ENCODE results near the gene ARHGAP21. TPM values are rescaled to one million over a fixed set of nuclear protein-coding genes. Genes with fewer than 3 reads are reported as not detected.

The ARHGAP21 gene
- total RNA-seq, 1 experiment from 2014 or later = 52.6 TPM

DNA sequence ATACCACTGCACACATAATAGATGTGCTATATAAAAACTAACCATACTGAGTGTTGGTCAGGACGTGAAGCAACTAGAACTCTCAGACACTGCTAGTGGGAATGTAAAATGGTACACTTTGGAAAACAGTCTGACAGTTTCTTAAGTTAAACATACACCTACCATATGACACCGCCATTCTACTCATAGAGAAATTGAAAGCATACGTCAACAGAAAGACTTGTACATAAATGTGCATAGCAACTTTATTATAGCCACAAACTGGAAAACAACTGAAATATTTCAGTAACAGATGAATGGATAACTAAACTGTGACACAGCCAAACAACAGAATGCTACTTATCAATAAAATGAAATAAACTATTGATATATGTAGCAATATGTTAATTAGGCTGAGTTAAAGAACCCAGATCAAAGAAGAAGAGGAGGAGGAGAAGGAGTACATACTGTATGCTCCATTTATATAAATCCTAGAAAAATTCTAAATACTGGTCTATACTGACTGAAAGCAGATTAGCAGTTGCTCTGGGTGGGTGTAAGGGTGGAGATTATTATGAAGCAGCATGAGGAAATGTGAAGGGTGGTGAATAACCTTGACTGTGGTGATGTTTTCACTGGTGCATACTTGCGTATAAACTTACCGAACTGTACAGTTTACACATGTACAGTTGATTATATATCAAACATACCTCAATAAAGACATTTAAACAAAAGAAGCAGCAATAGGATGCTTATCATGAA lies 48.6 kb downstream of the ARHGAP21 start:
- no peaks in the 10 kb centered on the region for H3K27me3 ChIP-seq (ENCODE audit: low read length)
- H3K9me2 ChIP-seq (replicated peaks; ENCODE audit: low read length) = no peaks in the 10 kb centered on the region
- H3K27ac ChIP-seq (ENCODE audit: low read length) = no peak overlapping the region
- H3K9me3 ChIP-seq (ENCODE audit: low read length) = no peaks in the 10 kb centered on the region
- no peaks in the 10 kb centered on the region for H3F3A ChIP-seq (ENCODE audit: low read length, unreplicated experiment)
- no peaks in the 10 kb centered on the region for H3K36me3 ChIP-seq (ENCODE audit: low read depth, low read length)
- ATAC-seq (no peak), DNase-seq (no peak)
- no peak for TF ChIP-seq EZH2 (IDR thresholded peaks at IDR 0.05; ENCODE audit: low read length, unreplicated experiment)
- TF ChIP-seq CTCF (conservative IDR thresholded peaks at IDR 0.05; ENCODE audit: low read depth, low read length) = no peak
- no peak for TF ChIP-seq EZH2phosphoT487 (IDR thresholded peaks at IDR 0.05; ENCODE audit: borderline replicate concordance, low read length)
- peaks cover 66% of the 10 kb centered on the region for H3K79me2 ChIP-seq (ENCODE audit: low read length)
- no TSS peak for BruUV-seq (replicated peaks)
- H2AFZ ChIP-seq (ENCODE audit: low read length) = no peak overlapping the region
- ChIA-PET CTCF (no interaction called here), POLR2A (ENCODE audit: unreplicated experiment) (no interaction called here)
- H3K4me2 ChIP-seq (ENCODE audit: low read length) = no peak overlapping the region
- H3K4me1 ChIP-seq (ENCODE audit: insufficient read depth, low read length) = no peaks in the 10 kb centered on the region
- H3K4me3 ChIP-seq (ENCODE audit: low read length) = no peak overlapping the region
- intact Hi-C loops (cut with micrococcal nuclease) = no loop called here
- 0 out of 2 replicates have a peak, but pooled peaks cover 7% of the 10 kb centered on the region for H4K20me1 ChIP-seq (ENCODE audit: low read length)
- no peak overlapping the region for H3K9ac ChIP-seq (ENCODE audit: low read length)

GRCh38 chr10:24670964-24671670 lies 52.6 kb downstream of the ARHGAP21 start:
- Histone ChIP-seq H3K9ac (ENCODE audit: low read length) (no peak overlapping the region), H3K36me3 (ENCODE audit: low read depth, low read length) (no peaks in the 10 kb centered on the region), H3K27me3 (ENCODE audit: low read length) (no peaks in the 10 kb centered on the region), H2AFZ (ENCODE audit: low read length) (no peak overlapping the region), H3K4me2 (ENCODE audit: low read length) (no peak overlapping the region), H3K79me2 (ENCODE audit: low read length) (peaks cover 46% of the 10 kb centered on the region), H3K27ac (ENCODE audit: low read length) (no peak overlapping the region), H3K9me3 (ENCODE audit: low read length) (no peaks in the 10 kb centered on the region), H3F3A (ENCODE audit: low read length, unreplicated experiment) (no peaks in the 10 kb centered on the region), H3K4me1 (ENCODE audit: insufficient read depth, low read length) (no peaks in the 10 kb centered on the region), H3K4me3 (ENCODE audit: low read length) (no peak overlapping the region), H4K20me1 (ENCODE audit: low read length) (0 out of 2 replicates have a peak, but pooled peaks cover 7% of the 10 kb centered on the region), H3K9me2 (replicated peaks; ENCODE audit: low read length) (no peaks in the 10 kb centered on the region)
- CTCF ChIA-PET = no interaction called here
- POLR2A ChIA-PET (ENCODE audit: unreplicated experiment) = no interaction called here
- intact Hi-C loops (cut with micrococcal nuclease) = no loop called here
- DNase-seq = no peak
- no TSS peak for BruUV-seq (replicated peaks)
- TF ChIP-seq EZH2phosphoT487 (IDR thresholded peaks at IDR 0.05; ENCODE audit: borderline replicate concordance, low read length) (no peak), CTCF (conservative IDR thresholded peaks at IDR 0.05; ENCODE audit: low read depth, low read length) (no peak), EZH2 (IDR thresholded peaks at IDR 0.05; ENCODE audit: low read length, unreplicated experiment) (no peak)
- no peak for ATAC-seq
